ENCODE results near the gene U2AF2.
A peak's percentile ranks its signal among the peaks of the same experiment; 100 is the strongest.

The U2AF2 gene

GRCh38 chr19:55606817-55607216 is 48.0 kb upstream of the U2AF2 start:
- peak overlapping the region; percentile 93 for H3K27ac ChIP-seq (ENCODE audit: poor library complexity, severe bottlenecking)
- H3K27me3 ChIP-seq (ENCODE audit: insufficient read depth, poor library complexity, severe bottlenecking): no peaks in the 10 kb centered on the region
- H3K4me1 ChIP-seq (ENCODE audit: insufficient read depth, poor library complexity, severe bottlenecking): peaks cover 6% of the 10 kb centered on the region
- peaks cover 33% of the 10 kb centered on the region for H3K36me3 ChIP-seq (ENCODE audit: low read depth)
- peak overlapping the region; percentile 79 for H3K4me3 ChIP-seq (ENCODE audit: severe bottlenecking)
- no peak for ATAC-seq (ENCODE audit: low read depth)
- no peaks in the 10 kb centered on the region for H3K9me3 ChIP-seq (ENCODE audit: severe bottlenecking)
- TF ChIP-seq CTCF (IDR thresholded peaks at IDR 0.05; ENCODE audit: poor library complexity, severe bottlenecking): no peak
- DNase-seq (ENCODE audit: low spot score): no peak

GRCh38 chr19:55609326-55609725 is 45.5 kb upstream of the U2AF2 start:
- Histone ChIP-seq H3K4me3 (ENCODE audit: severe bottlenecking) (no peak overlapping the region), H3K36me3 (ENCODE audit: low read depth) (peaks cover 33% of the 10 kb centered on the region), H3K4me1 (ENCODE audit: insufficient read depth, poor library complexity, severe bottlenecking) (peaks cover 6% of the 10 kb centered on the region), H3K27me3 (ENCODE audit: insufficient read depth, poor library complexity, severe bottlenecking) (no peaks in the 10 kb centered on the region), H3K27ac (ENCODE audit: poor library complexity, severe bottlenecking) (no peak overlapping the region), H3K9me3 (ENCODE audit: severe bottlenecking) (no peaks in the 10 kb centered on the region)
- DNase-seq (ENCODE audit: low spot score): no peak
- no peak for TF ChIP-seq CTCF (IDR thresholded peaks at IDR 0.05; ENCODE audit: poor library complexity, severe bottlenecking)
- no peak for ATAC-seq (ENCODE audit: low read depth)

- Histone ChIP-seq H3K27ac (ENCODE audit: poor library complexity, severe bottlenecking) (no peak overlapping the region), H3K27me3 (ENCODE audit: insufficient read depth, poor library complexity, severe bottlenecking) (no peaks in the 10 kb centered on the region), H3K9me3 (ENCODE audit: severe bottlenecking) (no peaks in the 10 kb centered on the region), H3K4me3 (ENCODE audit: severe bottlenecking) (no peak overlapping the region), H3K36me3 (ENCODE audit: low read depth) (peaks cover 38% of the 10 kb centered on the region), H3K4me1 (ENCODE audit: insufficient read depth, poor library complexity, severe bottlenecking) (peaks cover 5% of the 10 kb centered on the region)
- no peak for ATAC-seq (ENCODE audit: low read depth)
- no peak for TF ChIP-seq CTCF (IDR thresholded peaks at IDR 0.05; ENCODE audit: poor library complexity, severe bottlenecking)
- DNase-seq (ENCODE audit: low spot score): no peak
Observed at GRCh38 chr19:55611300-55611982, 43.4 kb upstream of the U2AF2 start.

GRCh38 chr19:55611983-55612645 is 42.7 kb upstream of the U2AF2 start:
- no peak overlapping the region for H3K27ac ChIP-seq (ENCODE audit: poor library complexity, severe bottlenecking)
- H3K4me1 ChIP-seq (ENCODE audit: insufficient read depth, poor library complexity, severe bottlenecking): no peaks in the 10 kb centered on the region
- no peak overlapping the region for H3K4me3 ChIP-seq (ENCODE audit: severe bottlenecking)
- ATAC-seq (ENCODE audit: low read depth) (no peak), DNase-seq (ENCODE audit: low spot score) (no peak)
- no peaks in the 10 kb centered on the region for H3K27me3 ChIP-seq (ENCODE audit: insufficient read depth, poor library complexity, severe bottlenecking)
- TF ChIP-seq CTCF (IDR thresholded peaks at IDR 0.05; ENCODE audit: poor library complexity, severe bottlenecking): no peak
- H3K9me3 ChIP-seq (ENCODE audit: severe bottlenecking): no peaks in the 10 kb centered on the region
- H3K36me3 ChIP-seq (ENCODE audit: low read depth): peaks cover 36% of the 10 kb centered on the region

GRCh38 chr19:55613396-55613795 is 41.4 kb upstream of the U2AF2 start:
- TF ChIP-seq CTCF (IDR thresholded peaks at IDR 0.05; ENCODE audit: poor library complexity, severe bottlenecking): no peak
- Histone ChIP-seq H3K9me3 (ENCODE audit: severe bottlenecking) (no peaks in the 10 kb centered on the region), H3K4me1 (ENCODE audit: insufficient read depth, poor library complexity, severe bottlenecking) (no peaks in the 10 kb centered on the region), H3K27me3 (ENCODE audit: insufficient read depth, poor library complexity, severe bottlenecking) (no peaks in the 10 kb centered on the region), H3K36me3 (ENCODE audit: low read depth) (peaks cover 37% of the 10 kb centered on the region), H3K27ac (ENCODE audit: poor library complexity, severe bottlenecking) (no peak overlapping the region), H3K4me3 (ENCODE audit: severe bottlenecking) (no peak overlapping the region)
- DNase-seq (ENCODE audit: low spot score) (no peak), ATAC-seq (ENCODE audit: low read depth) (no peak)

Data from RWPE2 (cell line).